Astrocyte of the hippocampus (primary cell): ENCODE results near the gene SLC19A1.
A peak's percentile ranks its signal among the peaks of the same experiment; 100 is the strongest.

ENCODE experiments used
- DNase-seq: peaks from one replicate; pipeline ENCODE4 v3.0.0; 2011; ENCODE audit warnings: low read depth, low spot score

The SLC19A1 gene

GRCh38 chr21:45545236-45545570 is 3.0 kb upstream of the SLC19A1 start:
- no peak for DNase-seq

GRCh38 chr21:45544449-45545235 is 2.4 kb upstream of the SLC19A1 start:
- DNase-seq: no peak

- DNase-seq: no peak
Observed at GRCh38 chr21:45543710-45544448, 1.6 kb upstream of the SLC19A1 start.

GRCh38 chr21:45543371-45543709 is 1.1 kb upstream of the SLC19A1 start:
- DNase-seq: no peak

DNA sequence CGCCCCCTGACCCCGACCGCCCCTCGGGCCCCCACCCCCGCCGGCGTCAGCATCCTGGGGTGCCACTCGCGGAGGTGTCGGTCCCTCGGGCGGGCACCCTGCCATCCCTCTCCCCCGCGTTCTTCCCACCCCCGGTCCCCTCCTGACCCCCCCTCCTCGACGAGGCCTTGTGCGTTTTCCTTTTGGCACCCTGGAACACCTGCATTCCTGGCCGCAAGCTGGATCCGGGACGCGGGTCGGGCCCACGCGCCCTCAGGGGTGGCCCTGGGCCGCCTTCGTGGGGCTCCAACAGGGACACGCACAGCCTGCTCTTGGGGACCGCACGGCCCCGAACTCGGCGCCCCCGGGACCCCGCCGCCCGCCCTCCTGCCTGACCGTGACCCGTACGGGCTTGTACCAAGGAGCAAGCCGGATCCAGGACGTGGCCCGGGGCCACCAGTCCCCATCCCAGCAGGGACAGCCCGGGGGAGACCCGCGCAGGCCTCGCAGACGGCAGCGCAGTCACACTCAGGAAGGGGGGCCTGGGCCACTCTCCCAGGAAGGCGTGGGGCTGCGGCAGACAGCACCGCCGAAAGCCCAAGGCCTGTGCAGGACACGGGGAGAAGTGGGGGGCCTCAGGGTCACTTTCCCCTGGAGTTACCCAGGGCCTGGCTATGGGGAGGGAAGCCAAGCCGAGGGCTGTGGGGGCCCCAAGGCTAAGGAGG is 579 bp upstream of the SLC19A1 start:
- DNase-seq: no peak

DNA sequence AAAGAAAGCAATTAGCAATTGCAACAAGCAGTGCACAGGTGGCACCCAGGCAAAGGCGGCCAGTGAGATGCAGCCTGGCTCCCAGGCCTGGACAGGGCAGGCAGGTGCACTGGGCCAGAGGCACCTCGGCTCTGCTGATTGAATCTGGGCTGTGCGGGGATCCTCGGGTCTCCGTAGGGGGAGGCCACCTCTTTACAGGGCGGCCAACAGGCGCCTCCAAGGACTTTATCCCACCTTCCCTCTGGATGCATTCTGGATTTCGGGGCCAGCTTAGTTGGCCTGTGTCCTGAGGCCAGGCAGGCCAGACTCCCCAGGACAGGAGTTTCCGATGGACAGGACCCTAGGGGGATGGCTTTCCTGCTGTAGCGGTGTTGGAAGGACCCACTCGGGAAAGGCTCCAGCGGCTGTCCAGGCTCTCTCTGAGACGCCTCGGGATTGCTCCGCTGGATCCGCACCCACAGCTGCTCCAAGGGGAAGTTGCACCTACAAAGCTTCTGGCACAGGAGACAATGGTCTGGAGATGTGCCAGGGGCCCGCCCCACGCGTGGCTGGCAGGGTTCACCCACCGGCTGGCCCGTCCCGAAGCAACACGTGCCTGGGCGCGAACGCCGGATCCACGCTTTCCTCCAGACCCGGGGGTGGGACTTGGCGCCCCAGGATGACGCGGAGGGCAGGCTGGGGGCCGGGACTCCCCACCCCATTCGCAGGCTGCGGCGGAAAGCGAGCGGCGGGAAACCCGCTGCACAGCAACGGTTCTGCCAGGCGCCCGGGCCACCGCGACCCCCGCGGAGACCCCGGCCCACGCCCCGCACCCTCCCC is 810 bp downstream of the SLC19A1 start:
- peak; percentile 69 for DNase-seq

DNA sequence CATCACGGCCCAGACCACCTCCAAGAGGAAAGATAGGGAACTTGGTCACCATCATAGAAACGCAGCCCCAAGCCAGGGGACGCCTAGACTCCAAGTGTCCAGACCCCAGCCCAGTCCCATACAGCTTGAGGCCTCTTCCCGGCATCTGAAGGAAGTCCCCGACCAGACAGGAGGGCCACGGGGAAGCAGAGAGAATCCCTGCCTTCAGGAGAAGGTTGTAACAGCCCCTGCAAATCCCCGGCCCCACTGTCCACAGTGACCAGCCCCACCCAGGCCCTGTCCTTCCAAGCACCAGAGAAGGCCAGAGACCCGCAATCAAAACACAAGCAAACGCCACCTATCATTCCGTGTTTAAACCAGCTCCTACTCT is 1.7 kb downstream of the SLC19A1 start:
- DNase-seq: no peak

GRCh38 chr21:45539796-45540600 is 2.2 kb downstream of the SLC19A1 start:
- DNase-seq: no peak

- no peak for DNase-seq
Observed at GRCh38 chr21:45539046-45539795, 3.0 kb downstream of the SLC19A1 start.

DNA sequence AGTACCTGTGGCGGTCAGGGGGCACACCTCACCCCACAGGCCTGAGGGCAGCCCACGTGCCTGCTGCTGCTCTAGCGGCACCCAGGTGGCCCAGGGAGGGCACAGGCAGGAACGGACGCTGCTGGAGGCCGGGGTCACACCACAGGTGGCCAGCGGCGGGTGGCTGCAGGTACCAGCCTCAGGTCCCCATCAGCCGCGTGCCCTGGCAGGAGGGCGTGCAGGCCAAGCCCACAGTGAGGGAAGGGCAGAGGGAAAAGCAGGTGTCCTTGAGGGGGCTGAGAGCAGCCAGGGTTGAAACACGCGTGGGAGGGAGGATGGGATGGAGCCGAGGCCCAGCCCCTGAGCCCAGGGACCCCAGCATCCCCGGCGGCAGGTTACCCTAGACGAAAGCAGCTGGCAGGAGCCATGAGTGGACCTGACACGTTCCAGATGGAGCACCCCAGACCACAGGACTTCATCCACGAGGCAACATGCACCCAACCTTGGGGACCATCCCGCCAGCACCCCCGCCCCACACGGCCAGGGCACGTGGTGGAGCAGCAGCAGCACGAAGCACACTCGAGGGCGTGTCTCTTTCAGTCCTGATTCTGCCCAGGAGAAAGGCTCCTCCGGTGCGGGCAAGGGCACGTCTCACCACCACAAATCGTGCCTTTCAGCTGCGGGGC is 3.7 kb downstream of the SLC19A1 start:
- DNase-seq: no peak

- DNase-seq: no peak
Observed at GRCh38 chr21:45537746-45538291, 4.4 kb downstream of the SLC19A1 start.

DNA sequence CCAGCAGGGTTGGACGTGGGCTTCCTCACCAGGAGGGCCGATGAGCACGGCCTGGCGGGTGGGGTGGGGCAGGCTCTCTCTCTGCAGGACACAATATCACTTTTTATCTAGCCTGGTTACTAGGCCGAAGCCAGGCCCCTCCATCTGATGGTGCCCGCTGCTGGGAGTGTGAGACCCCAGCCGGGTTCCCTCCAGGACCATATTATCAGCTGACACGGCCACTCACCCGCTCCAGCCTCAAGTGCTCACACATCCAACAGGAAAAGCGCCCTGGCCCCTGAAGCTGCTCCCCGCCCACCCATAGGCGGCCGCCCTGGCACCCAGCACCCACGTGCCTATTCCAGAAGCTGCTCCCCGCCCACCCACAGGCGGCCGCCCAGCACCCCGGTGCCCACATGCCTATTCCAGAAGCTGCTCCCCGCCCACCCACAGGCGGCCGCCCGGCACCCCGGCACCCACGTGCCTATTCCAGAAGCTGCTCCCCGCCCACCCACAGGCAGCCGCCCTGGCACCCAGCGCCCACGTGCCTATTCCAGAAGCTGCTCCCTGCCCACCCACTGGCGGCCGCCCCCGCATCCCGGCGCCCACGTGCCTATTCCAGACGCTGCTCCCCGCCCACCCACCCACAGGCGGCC is 5.0 kb downstream of the SLC19A1 start:
- DNase-seq: no peak

GRCh38 chr21:45536301-45537081 is 5.7 kb downstream of the SLC19A1 start:
- no peak for DNase-seq

- no peak for DNase-seq
Observed at GRCh38 chr21:45535341-45536081, 6.7 kb downstream of the SLC19A1 start.

- peak; percentile 20 for DNase-seq
Observed at GRCh38 chr21:45534636-45535331, 7.5 kb downstream of the SLC19A1 start.

DNA sequence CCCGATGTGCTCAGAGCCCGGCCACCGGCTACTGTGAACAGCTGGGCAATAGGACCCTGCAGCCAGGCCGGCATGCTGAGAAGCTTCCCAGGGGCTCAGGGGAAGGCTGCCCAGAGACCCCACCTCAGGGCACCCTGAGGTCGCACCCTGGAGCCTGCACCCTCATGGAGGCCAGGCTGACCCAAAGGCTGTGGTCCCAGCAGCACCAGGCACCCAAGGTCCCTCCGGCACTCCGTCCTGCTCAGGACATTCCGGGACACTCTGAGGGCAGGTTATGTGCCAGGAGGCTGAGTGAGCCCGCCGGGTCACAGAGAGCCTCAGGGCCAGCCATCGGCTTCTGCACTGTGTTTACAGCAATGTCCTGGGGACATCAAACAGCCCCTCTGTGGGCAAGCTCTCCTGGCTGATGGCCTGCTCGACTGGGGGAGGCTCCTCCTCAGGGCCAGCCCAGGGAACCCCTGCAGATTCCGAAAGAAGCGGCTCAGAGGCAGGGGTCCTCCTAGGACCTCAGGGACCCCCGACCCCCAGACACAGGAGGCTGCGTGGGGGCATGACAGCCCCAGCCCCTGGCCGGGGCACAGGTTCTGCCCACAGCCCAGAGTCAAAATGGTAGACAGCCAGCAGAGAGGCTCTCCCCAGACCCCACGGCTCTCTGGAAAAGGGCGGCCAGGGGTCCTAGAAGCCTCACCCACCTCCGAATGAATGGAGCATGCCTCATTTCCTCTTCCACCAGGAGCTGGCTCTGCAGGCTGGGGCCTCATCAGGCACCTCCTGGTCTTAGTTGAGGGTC is 8.2 kb downstream of the SLC19A1 start:
- DNase-seq: no peak
